ENCODE measurements around the gene ALPL. TPM values are rescaled to one million over a fixed set of nuclear protein-coding genes. Genes with fewer than 3 reads are reported as not detected.

The ALPL gene
- total RNA-seq, 1 donor from 2014 or later = 11.7 TPM

DNA sequence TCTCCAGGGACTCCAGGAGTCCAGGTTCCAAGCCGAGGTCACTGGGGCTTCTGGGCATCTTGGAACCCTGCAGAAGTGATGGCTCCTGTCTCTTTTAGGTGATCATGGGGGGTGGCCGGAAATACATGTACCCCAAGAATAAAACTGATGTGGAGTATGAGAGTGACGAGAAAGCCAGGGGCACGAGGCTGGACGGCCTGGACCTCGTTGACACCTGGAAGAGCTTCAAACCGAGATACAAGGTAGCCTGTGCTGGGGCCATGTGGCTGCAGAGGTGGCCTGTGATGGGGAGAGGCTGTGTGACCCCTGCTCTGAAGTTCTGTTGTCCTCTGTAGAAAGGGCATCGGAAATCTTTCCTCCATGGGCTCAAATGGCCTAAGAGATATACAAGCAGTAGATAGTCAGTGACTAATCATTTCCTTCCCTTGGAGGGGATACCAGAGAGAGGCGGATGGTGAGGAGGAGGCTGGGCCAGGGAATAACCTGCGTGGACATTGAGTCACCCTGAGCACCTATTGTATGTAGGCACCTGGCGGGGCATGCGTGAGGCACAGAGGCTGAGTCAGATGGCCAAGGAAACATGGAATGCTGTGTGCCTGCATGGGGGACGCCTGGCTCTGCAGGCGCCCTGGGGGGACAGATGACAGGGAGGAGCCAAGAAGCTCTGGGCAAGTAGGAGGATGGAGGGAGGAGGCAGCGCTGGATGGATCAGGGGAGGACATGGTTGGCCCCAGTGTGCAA lies 59.0 kb downstream of the ALPL start:
- Mint-ChIP-seq H3K36me3 (ENCODE audit: low read depth, unreplicated experiment) (no peaks in the 10 kb centered on the region), H3K27me3 (ENCODE audit: unreplicated experiment) (no peaks in the 10 kb centered on the region), H3K4me1 (ENCODE audit: unreplicated experiment) (no peaks in the 10 kb centered on the region), H3K27ac (ENCODE audit: unreplicated experiment) (no peak overlapping the region), H3K9me3 (ENCODE audit: unreplicated experiment) (no peaks in the 10 kb centered on the region), H3K4me3 (ENCODE audit: unreplicated experiment) (no peak overlapping the region)
- no peak for DNase-seq (ENCODE audit: low spot score)
- TF ChIP-seq, protein P1, sequence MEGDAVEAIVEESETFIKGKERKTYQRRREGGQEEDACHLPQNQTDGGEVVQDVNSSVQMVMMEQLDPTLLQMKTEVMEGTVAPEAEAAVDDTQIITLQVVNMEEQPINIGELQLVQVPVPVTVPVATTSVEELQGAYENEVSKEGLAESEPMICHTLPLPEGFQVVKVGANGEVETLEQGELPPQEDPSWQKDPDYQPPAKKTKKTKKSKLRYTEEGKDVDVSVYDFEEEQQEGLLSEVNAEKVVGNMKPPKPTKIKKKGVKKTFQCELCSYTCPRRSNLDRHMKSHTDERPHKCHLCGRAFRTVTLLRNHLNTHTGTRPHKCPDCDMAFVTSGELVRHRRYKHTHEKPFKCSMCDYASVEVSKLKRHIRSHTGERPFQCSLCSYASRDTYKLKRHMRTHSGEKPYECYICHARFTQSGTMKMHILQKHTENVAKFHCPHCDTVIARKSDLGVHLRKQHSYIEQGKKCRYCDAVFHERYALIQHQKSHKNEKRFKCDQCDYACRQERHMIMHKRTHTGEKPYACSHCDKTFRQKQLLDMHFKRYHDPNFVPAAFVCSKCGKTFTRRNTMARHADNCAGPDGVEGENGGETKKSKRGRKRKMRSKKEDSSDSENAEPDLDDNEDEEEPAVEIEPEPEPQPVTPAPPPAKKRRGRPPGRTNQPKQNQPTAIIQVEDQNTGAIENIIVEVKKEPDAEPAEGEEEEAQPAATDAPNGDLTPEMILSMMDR (IDR thresholded peaks at IDR 0.05; ENCODE audit: unreplicated experiment) = no peak

DNA sequence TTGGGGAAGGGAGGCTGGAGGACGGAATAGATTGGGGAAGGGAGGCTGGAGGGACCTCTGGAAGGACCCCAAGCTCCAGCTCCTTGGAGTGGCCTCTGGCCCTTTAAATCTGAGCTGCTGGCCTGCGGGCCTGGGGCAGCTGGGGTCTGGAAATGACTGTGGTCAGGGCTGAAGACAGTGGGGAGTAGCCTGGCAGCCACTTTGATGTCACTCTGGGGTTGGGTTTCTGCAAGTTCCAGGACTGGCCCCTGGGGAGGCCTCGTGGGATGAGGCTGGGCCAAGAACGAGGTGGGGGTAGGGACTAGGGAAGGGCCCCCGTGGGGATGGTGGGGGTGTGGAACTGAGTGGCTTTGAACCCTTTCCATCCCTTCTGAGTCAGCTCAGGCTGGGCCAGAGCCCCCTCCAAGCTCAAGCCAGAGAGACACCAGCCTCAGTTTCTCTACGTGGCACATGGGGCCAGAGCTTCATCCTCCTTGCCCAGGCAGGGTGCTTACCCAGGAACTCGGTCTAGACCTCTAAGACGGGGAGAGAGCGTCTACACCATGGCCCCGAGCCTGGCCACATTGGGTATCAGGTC lies 59.7 kb downstream of the ALPL start:
- H3K4me1 Mint-ChIP-seq (ENCODE audit: unreplicated experiment) = peaks cover 4% of the 10 kb centered on the region
- H3K9me3 Mint-ChIP-seq (ENCODE audit: unreplicated experiment) = no peaks in the 10 kb centered on the region
- no peak overlapping the region for H3K4me3 Mint-ChIP-seq (ENCODE audit: unreplicated experiment)
- no peak for DNase-seq (ENCODE audit: low spot score)
- H3K27me3 Mint-ChIP-seq (ENCODE audit: unreplicated experiment) = no peaks in the 10 kb centered on the region
- no peak overlapping the region for H3K27ac Mint-ChIP-seq (ENCODE audit: unreplicated experiment)
- TF ChIP-seq, protein P1 (IDR thresholded peaks at IDR 0.05; ENCODE audit: unreplicated experiment) = no peak
- H3K36me3 Mint-ChIP-seq (ENCODE audit: low read depth, unreplicated experiment) = no peaks in the 10 kb centered on the region

DNA sequence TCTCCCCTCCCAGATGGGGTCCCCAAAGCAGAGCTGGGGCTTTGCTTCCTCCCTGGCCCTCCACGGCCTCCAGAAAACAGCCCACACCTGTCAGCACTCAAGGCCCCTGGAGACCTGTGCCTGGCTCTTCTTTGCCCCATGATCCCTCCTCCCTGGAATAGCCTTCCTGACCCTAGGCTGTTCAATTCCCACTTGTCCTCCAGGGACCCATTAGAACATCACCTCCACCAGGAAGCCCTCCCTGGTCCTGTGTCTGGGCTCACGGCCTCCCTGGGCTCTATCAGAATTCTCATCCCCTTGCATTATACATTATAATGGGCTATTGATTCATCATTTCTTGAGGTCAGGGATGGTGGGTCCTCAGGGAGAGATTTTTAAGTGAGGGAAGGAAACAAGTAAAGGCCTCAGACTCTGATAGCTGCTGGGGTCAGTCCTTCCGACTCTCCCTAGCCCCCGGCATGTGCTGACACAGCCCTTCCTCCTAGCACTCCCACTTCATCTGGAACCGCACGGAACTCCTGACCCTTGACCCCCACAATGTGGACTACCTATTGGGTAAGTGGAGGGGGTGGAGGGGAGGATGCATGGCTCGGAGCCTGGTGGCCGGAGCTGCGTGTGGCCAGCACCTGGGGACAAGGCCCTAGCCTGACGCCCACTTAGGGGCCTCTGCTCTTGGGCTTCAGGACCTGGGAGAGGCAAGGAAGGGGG lies 60.8 kb downstream of the ALPL start:
- H3K27me3 Mint-ChIP-seq (ENCODE audit: unreplicated experiment) = no peaks in the 10 kb centered on the region
- no peak overlapping the region for H3K27ac Mint-ChIP-seq (ENCODE audit: unreplicated experiment)
- no peaks in the 10 kb centered on the region for H3K36me3 Mint-ChIP-seq (ENCODE audit: low read depth, unreplicated experiment)
- peaks cover 10% of the 10 kb centered on the region for H3K4me1 Mint-ChIP-seq (ENCODE audit: unreplicated experiment)
- H3K9me3 Mint-ChIP-seq (ENCODE audit: unreplicated experiment) = no peaks in the 10 kb centered on the region
- no peak overlapping the region for H3K4me3 Mint-ChIP-seq (ENCODE audit: unreplicated experiment)
- DNase-seq (ENCODE audit: low spot score) = no peak
- TF ChIP-seq, protein P1 (IDR thresholded peaks at IDR 0.05; ENCODE audit: unreplicated experiment) = no peak

DNA sequence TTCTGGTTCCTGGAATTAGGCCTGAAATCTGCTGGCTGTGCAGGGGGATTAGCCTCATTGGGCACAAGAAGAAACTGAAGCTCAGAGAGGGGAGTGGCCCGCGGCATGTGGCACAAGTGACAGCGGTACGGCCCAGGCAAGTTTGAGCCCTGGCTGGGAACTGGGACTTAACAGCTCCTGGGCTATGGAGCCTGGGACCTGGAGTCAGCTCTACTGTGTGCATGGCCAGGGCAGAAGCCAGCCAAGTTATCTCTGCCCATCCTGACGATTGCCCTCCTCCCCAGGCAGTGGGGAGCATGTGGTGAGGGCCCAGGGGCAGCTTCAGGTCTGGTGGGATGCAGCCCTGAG lies 61.3 kb downstream of the ALPL start:
- Mint-ChIP-seq H3K4me3 (ENCODE audit: unreplicated experiment) (no peak overlapping the region), H3K36me3 (ENCODE audit: low read depth, unreplicated experiment) (no peaks in the 10 kb centered on the region), H3K27me3 (ENCODE audit: unreplicated experiment) (no peaks in the 10 kb centered on the region), H3K9me3 (ENCODE audit: unreplicated experiment) (no peaks in the 10 kb centered on the region), H3K27ac (ENCODE audit: unreplicated experiment) (no peak overlapping the region), H3K4me1 (ENCODE audit: unreplicated experiment) (peaks cover 10% of the 10 kb centered on the region)
- TF ChIP-seq, protein P1 (IDR thresholded peaks at IDR 0.05; ENCODE audit: unreplicated experiment) = no peak
- no peak for DNase-seq (ENCODE audit: low spot score)

DNA sequence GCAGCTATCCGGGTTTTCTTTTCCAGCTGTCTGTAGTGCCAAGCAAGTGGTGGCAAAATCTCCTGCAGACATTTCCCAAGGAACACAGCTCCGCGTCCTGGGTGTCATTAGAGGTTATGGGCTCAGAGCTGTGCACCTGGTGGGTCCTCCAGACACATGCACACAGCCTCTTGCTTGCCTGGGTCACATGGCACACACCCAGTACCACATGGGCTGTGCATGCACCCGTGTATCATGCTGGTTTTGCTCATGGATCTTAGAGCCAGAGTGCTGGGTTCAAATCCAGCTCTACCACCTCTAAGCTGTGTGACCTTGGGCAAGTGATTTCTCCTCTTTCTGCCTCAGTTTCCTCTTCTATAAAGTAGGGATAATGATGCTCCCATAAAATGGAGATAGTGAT lies 61.7 kb downstream of the ALPL start:
- no peak overlapping the region for H3K27ac Mint-ChIP-seq (ENCODE audit: unreplicated experiment)
- peaks cover 10% of the 10 kb centered on the region for H3K4me1 Mint-ChIP-seq (ENCODE audit: unreplicated experiment)
- no peaks in the 10 kb centered on the region for H3K9me3 Mint-ChIP-seq (ENCODE audit: unreplicated experiment)
- DNase-seq (ENCODE audit: low spot score) = no peak
- no peaks in the 10 kb centered on the region for H3K27me3 Mint-ChIP-seq (ENCODE audit: unreplicated experiment)
- TF ChIP-seq, protein P1 (IDR thresholded peaks at IDR 0.05; ENCODE audit: unreplicated experiment) = no peak
- no peak overlapping the region for H3K4me3 Mint-ChIP-seq (ENCODE audit: unreplicated experiment)
- no peaks in the 10 kb centered on the region for H3K36me3 Mint-ChIP-seq (ENCODE audit: low read depth, unreplicated experiment)
